ENCODE data around the gene SERPINB13. TPM values are rescaled to one million over a fixed set of nuclear protein-coding genes. Genes with fewer than 3 reads are reported as not detected.
"Not testable (repeated sequence)": the region's sequence is repeated elsewhere in the genome, so short reads cannot be mapped to it uniquely, and the experiment has no call there.

Gene SERPINB13
- total RNA-seq, 1 experiment from 2014 or later, result not detected

DNA sequence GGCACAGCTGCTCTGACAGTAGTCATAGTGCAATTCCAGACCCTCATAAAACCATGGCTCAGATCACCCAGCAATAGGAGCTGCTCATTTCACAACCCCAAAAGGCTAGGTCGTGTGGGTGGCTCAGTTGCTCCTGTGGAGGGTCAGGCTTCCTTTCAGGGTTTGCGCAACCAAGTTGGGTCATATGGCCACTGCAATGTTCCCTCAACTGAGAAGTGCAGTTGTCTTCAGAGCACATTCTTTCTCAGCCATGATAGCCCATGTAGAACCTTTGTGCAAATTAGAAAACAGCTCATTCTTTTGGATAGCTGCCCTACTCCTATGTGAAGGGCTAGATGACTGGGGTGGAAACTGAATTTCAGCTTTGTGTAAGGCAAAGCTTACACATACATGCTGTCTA, 3.2 kb downstream of the SERPINB13 start:
- DNase-seq (ENCODE audit: low spot score), result no peak

DNA sequence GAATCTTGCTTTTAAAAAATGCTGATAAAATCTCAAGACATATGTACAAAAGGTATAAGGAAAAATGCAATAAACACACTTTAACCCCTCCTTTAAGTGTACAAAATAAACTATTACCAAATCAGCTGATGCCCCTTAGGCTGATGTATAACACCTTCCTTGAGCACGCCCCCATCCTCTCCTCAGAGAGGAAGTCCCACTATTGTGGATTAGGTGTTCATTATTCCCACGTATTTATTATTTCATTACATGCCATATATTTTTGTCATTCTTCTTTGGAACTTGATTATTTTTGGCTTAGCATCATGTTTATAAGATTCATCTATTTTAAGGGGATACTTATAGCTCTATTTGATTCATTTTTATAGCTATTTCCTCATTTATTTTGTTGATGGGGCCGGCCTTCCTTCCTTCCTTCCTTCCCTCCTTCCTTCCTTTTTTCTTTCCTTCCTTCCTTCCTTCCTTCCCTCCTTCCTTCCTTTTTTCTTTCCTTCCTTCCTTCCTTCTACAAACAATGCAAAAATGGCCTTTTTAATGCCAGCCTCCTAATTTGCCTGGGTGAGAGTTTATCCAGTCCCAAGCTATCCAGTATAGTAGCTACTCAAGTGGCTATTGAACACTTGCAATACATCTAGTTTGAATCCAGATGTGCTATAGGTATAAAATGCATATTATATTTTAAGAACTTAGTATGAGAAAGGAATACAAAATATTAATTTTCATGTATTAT, 4.0 kb downstream of the SERPINB13 start:
- no peak for DNase-seq (ENCODE audit: low spot score)

DNA sequence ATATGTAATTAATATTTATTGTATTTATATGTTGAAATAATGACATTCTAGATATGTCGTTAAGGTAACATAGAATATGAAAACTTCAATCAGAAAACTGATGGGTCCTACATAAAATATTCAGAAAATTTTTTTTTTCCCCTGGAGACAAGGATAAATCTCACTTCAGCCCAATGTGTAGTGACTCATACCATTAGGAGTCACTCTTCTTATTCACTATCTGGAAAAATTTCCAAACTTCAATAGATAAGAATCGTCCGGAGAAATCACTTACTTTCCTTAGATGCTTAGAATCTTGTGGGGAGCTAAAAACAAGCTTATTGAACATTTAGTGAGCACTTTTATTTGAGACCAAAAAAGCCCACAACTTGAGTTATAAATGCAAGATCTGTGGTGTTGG, 4.6 kb downstream of the SERPINB13 start:
- no peak for DNase-seq (ENCODE audit: low spot score)

DNA sequence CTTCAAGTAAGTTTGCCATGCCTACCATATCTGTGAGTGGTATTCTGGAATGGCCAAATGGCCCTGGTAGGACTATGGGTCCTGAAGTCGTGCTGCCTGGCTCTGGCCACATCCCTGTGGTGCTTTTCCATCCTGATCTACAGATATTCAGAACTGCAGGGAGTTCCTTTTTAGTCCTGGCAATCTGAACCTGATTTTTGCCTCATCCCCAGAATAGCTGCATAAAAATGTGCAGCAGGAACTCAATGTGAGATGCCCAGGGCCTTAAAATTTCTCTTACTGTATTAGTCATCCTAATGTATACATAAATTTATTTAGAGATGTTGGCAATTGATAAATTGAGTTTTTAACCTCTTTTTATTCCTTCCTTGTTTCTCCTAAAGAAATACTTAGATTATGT, 5.3 kb downstream of the SERPINB13 start:
- DNase-seq (ENCODE audit: low spot score), result no peak

DNA sequence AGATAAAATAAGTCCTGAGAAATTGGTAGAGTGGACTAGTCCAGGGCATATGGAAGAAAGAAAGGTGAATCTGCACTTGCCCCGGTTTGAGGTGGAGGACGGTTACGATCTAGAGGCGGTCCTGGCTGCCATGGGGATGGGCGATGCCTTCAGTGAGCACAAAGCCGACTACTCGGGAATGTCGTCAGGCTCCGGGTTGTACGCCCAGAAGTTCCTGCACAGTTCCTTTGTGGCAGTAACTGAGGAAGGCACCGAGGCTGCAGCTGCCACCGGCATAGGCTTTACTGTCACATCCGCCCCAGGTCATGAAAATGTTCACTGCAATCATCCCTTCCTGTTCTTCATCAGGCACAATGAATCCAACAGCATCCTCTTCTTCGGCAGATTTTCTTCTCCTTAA, 9.8 kb downstream of the SERPINB13 start:
- no peak for DNase-seq (ENCODE audit: low spot score)

DNA sequence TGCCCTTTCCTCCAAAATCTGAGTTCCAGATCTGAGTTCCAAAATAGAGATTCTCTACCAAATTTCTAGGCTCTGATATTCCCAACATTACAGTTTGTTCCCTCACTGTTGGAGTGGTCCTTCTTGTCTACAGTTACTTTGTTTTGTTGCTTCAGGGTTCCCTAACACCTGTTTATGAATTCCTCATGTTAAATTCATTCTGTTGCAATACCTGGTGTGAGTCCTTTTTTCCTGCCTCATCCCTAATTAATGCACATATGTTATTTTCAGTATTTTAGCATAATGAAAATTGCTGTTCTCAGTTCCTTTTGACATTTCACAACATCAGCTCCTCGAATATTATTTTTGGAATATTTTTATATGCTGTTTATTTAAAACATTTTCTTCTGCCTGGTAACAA, 16.2 kb downstream of the SERPINB13 start:
- no peak for DNase-seq (ENCODE audit: low spot score)

DNA sequence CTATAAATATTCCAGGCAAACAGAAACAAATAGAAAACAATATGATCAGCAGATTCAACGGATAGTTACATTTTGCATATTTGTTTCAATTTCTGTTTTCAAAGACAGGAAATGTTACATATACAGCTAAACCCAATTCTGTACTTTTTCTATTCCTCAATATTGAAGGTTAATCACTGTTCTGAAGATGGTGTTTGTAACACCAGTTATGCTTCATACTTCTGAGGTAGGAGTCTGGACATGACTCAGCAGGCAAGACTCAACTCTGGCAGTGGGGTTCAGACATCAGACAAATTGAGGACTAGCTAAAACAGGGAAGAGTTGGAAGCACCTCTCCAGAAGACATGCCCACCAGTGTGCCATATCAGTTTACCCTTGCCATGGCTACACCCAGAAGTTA, 16.6 kb downstream of the SERPINB13 start:
- no peak for DNase-seq (ENCODE audit: low spot score)

DNA sequence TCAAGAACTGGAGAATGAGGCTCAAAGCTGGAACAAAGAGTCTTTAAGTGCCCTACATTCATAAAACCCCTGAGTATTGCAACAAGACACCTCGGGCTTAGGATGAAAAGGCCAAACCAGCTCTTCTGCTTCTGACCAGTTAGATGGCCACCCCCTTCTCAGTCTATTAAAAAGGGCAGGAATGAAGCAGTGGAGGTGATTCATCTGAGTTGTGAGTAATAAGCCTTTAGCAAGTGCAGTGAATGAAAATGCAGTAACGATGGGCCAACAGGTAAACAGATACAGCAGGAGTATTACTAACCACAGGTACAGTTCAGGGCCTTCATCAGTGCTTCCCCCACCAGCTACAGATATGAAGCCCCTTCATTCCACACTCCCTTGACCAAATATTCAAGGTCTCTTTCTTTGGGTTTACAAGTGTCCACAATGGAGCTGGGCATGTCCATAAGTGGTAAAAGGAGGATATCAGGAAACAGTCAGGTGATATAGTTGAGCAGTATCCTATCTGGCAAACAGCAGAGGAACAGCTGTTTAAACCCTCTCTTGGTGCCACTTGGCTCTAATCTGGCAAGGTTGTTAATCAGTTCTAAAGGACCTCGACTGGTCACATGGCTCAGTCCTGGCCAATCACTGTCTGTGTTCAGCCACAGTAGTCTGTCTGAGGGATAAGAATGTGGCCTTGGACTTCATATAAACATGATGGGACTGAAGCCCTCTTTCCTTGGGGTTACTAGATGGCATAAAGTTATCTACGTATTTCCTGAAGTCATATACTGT, 17.8 kb downstream of the SERPINB13 start:
- peak; percentile 18 for DNase-seq (ENCODE audit: low spot score)

DNA sequence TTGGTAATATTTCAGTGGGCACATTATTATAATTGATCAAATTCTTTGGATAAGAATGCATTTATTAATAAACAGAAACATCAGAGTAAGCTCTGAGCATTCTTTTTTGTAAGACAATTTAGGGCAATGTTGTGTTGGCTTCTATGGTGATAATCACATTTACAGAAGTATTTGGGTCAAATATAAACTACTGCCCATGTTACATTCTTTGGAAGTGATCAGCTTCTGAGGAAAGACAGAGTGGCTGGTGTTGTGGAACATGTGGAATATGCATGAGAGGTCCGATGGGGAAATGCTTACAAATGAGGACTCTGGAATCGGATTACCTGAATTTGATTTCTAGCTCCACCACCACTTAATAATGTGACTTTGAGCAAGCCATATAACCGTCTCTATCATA, 19.4 kb downstream of the SERPINB13 start:
- DNase-seq (ENCODE audit: low spot score), result no peak

DNA sequence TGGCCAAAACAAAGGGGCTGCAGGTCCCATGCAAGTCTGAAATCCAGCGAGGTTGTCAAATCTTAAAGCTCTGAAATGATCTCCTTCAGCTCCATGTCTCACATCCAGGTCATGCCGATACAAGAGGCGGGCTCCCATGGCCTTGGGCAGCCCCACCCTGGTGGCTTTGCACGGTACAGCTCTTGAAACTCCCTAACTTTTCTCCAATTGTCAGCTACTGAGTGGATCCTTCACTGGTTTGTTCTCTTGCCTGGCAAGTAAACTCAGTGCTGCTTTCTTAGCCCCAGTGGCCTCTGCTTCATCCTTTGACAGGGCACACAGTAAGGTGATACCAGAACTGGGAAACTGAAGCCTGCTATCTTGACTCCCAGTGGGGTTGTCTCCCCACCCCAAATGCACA, 26.3 kb downstream of the SERPINB13 start:
- DNase-seq (ENCODE audit: low spot score), result no peak

DNA sequence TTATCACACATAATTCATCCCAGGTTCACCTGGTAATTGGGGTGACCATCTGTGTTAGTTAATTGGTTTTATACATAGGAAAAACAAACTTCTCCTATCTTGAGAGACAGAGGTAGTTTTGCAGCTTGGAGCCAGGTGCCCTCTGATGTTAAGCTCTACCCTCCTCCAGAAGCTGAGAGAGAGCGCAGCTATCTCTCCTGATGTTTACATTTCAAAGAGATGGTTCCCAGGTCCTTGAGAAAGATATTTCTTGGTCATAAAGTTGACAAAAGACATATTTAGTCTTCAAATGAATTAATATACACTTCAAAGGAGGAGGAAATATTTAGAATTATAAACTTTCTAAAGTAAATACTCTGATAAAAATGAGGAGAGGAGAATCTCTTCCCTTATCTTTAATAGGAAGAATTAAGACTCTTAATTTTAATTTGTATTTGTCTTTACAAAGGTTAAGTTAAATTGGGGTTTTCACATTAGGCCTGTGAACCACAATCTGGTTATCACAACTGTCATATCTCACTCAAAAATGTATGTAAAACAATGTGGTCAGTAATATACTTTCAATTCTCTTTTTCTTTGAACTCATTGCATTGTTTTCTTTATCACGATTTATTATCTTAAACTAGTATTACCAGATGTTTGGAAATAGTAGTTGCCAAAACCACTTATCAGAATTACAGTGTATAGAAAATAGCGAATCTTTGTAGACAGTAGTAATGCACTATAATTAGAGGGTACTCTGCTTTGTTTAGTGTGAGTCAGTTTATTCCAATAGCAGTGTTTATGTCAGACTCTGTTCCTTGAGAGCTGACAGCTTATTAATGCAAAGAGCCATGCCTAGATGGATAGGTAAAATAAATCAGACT, 30.1 kb downstream of the SERPINB13 start:
- peak; percentile 4 for DNase-seq (ENCODE audit: low spot score)

DNA sequence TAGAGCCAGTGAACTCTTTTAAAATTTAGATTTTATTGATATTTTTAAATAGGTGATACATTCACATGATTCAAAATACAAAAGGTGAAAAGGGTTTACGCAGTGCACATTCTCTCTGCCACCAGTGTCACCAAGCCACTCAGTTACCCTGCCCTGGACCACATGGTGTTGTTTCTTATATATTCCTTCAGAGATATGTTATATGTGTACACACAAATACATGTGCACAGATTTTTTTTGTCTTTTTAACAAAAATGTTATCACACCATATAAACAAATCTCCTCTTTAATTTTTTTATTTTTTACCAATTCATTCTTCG, 30.7 kb downstream of the SERPINB13 start:
- DNase-seq (ENCODE audit: low spot score), result no peak

DNA sequence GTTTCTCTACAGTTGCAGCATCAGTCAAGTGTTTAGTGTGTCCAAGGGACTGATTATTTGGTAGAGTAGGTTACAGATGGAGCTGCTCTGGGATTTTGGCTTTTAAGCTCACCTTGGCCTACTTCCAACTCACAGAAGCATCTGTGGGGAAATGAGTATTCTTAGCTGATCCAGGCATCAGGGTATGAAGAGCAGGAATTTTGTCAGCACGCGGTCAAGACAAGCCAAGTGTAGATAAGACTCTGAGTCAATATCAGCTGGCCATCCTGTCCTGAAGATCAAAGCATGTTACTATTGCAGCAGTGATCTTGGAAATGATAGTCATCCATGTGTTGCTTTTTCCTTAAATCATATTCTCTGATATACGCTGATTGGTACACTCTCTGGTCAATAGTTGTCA, 32.5 kb downstream of the SERPINB13 start:
- no peak for DNase-seq (ENCODE audit: low spot score)

DNA sequence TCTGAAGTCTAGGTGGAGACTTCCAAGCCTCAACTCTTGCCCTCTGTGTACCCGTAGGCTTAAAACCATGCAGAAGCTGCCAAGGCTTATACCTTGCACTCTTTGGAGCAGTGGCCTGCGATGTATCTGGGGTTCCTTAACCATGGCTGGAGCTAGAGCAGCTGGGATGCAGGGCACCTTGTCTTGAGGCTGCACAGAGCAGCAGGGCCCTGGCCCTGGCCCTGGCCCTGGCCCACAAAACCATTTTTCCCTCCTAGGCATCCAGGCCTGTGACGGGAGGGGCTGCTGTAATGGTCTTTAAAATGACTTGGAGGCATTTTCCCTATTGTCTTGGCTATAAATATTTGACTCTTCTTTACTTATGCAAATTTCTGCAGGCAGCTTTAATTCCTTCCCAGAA, 37.7 kb downstream of the SERPINB13 start:
- no peak for DNase-seq (ENCODE audit: low spot score)

DNA sequence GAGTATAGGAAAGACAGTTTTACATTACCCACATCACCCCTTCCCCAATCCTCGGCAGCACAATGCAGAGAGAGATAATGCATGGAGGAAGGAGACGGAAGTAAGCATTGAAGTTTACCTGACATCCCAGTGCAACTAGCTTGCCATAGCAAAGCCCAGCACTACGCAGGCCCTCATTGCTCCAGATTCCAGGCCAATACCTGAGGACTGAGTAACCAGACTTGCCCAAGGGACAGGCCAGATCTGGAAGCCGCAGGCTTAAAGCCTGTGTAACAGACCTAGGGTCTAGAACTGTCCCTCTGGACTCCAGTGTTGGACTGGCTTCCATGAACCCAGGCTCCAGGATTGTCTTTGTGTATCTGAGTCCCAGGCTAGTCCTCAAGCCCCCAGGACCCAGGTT, 39.3 kb downstream of the SERPINB13 start:
- no peak for DNase-seq (ENCODE audit: low spot score)

DNA sequence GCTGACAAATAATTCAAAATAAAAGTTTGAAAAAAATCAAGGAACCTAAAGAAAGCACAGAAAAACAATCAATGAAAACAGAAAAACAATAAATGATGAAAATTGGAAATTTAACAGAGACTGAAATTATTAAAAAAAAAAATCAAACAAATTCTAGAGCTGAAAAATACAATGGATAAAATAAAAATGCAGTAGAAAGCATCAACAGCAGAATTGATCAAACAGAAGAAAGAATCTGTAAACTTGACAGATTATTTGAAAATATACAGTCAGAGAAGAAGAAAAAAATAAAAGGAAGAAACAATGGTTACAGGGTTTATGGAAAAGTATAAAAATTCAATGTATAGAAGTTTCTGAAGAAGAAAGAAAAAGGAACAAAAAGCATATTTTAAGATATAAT, 40.7 kb downstream of the SERPINB13 start:
- no peak for DNase-seq (ENCODE audit: low spot score)

DNA sequence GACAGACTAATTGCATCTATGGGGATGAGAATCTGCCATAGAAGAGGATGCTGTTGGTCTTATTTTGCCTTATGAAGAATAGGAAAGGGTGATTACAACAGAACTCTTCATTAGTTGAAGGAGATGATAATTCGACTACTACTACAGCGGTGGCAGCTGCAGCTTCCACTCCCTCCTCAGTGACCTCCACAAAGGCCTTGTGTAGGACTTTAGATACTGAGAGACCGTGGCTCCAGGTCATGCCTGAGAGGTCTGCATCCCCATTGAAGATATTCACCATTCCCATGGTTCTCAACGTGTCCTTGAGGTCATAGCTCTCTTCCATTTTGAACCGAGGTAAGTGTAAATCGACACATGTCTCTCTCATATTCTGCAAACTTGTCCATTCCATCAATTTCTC, 50.6 kb downstream of the SERPINB13 start:
- no peak for DNase-seq (ENCODE audit: low spot score)

DNA sequence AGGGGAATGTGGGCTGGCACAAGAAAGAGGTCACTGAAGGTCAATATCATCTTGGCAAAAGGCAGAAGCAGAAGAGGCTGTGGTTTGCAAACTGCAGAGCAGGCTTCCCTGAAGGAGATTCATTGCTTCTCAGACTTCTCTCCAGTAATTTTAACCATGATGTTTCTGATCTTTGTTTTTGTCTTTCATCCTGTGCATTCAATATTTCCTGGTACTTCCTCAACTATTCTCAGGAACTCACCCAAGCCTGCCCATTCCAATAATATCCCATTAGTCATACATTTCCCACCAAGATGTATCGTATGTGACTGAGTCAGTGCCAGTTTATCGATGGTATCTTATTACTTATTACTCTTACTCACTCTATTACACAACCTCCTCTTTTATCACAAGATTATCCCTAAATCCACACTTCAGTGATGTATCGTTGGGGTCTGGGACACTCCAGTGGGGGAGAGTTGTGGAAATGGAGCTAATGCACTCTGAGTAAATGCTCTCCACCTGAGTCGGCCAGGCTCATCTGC, 54.1 kb downstream of the SERPINB13 start:
- not testable (repeated sequence) for DNase-seq (ENCODE audit: low spot score)

DNA sequence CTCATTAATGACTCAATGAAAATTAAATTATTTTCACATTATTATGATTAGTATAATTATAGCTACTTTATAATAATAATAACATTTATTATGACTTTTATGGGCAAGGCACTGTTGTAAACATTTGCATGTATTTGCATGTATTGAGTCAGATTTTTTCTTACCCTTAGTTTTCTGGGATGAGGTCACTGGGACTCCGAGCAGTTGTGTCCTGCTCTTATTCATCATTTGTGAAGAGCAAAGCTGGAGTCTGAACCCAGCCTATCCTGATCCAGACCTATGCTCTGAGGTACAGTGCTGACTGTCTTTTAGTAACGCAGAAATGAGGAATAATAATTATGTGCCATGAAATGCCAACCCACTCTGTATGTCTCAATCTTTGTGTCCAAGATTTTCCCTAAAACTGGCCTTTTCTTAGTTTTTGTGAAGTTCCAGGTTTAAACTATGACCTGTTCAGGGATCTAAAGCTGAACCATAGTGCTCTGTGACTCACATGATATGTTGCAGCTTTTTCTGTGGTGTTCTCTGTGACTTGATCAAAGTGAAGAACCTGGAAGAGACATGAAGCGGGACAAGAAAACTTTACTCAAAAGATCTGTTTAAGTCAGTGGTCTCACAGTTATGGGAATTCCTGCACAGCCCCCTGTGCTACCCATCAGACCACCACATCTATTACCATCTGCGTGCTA, 55.7 kb downstream of the SERPINB13 start:
- DNase-seq (ENCODE audit: low spot score), result not testable (repeated sequence)

DNA sequence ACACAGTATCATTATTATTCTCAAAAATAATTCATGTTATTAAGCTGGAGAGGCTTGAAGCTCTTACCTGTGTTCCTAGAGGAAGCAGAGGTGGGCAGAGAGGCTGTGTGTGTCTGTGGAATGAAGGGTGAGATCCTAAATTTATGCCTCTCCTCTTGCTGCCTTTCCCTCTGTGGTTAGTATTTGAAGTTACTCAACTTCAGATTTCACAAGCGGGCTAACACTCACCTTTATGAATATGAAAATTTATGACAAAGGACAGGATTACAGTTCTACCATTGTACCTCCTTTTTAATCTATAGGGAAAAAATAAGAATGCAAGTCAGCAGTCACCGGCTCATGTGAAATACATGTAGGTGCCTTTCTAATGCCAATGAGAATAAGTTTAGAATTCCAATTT, 57.0 kb downstream of the SERPINB13 start, which contains the start of gene SERPINB4:
SERPINB4 (minus strand) TSS at position 115 of the 400 bp plus-strand sequence. CDS start 679 bp downstream, outside the sequence.
- DNase-seq (ENCODE audit: low spot score), result not testable (repeated sequence)

DNA sequence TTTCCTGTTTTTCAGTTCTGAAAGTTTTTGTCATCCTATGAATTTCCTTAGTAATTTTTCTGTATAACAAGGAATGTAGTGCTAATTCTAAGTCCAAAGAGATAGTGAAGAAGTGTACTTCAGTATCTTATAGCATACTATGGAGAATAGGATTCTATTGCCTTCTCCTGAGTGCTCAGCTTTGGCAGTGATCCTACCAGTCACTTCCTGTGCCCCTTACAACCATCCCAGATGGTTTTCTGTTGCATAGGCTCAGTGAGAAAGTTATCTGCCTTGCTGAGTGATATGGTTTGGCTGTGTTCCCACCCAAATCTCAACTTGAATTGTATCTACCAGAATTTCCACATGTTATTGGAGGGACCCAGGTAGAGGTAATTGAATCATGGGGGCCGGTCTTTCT, 57.6 kb downstream of the SERPINB13 start:
- not testable (repeated sequence) for DNase-seq (ENCODE audit: low spot score)
